ENCODE results near the gene KCTD1.

- TF ChIP-seq TARDBP (IDR thresholded peaks at IDR 0.05): no peak
- TF ChIP-seq SUZ12 (IDR thresholded peaks at IDR 0.05): no peak
Measured at GRCh38 chr18:26511339-26512071, 36.8 kb downstream of the KCTD1 start.
